HG03025 (cell line): Measurements from ENCODE around the gene C5AR2.
"Not testable (repeated sequence)": the region's sequence is repeated elsewhere in the genome, so short reads cannot be mapped to it uniquely, and the experiment has no call there.

Source experiments
- ATAC-seq: cut with Tn5 transposase; IDR thresholded peaks from one replicate; pipeline ENCODE4 v1.9.1; 2021; ENCODE audit warnings: mild to moderate bottlenecking, moderate library complexity; ENCODE audit not compliant: unreplicated experiment, low FRiP score

Gene C5AR2

DNA sequence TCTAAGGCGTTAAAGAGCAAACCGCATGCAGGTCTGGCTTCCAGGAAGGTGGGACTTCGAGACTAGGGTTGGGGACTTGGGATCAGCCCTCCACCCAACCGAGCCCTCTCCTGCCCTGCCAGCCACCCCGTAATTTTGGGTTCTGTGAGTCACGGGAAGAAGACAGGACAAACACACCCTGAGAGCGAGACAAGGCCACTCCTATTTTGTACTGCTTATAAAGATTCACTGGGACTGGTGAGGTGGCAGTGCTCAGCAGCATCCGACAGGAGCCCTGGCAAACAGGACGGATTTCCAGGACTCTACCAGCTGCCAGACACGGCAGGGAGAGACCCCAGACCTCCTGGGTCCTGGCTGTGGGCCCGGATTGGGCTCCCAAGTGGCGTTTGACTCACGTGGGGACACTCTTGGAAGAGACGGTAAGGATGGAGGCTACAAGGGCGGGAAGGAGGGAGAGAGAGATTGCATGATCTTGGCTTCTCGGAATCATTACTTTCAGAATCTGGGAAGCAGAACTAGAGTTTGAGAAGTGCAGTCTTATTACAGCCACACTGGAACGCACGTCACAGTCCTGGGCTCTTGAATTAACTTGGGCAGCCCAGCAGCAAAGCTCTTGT lies at the start of gene C5AR2:
C5AR2 (plus strand) TSS at position 245 of the 617 bp plus-strand sequence. CDS start 8,625 bp downstream, outside the sequence.
- no peak for ATAC-seq

DNA sequence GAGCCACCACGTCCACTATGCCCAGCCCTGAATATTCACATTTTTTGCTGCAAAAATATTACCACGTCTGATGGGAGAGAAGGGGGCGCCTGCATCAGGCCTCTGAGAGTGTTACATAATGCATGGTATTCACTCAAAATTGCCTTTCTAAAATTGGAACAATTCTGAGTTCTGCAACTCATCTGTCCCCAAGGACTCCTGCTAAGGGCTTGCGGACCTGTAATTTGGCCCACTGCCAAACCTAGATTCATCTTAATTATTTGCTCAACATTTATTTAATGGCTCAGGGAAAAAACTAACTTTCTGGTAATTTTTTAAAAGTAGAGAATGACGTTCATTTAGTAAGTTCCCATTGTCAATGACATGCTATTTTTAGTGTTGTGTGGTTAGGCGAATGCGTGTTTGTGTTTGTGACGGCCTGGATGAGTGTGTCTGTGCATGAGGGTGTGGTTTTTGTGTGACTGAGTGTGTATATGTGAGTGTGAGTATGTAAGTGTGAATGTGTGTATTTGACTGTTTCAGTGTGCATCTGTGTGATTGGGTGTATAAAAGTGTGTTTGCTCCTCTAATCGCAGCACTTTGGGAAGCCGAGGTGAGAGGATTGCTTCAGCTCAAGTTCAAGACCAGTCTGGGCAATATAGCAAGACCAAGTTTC lies 48.4 kb upstream of the C5AR2 start:
- no peak for ATAC-seq

DNA sequence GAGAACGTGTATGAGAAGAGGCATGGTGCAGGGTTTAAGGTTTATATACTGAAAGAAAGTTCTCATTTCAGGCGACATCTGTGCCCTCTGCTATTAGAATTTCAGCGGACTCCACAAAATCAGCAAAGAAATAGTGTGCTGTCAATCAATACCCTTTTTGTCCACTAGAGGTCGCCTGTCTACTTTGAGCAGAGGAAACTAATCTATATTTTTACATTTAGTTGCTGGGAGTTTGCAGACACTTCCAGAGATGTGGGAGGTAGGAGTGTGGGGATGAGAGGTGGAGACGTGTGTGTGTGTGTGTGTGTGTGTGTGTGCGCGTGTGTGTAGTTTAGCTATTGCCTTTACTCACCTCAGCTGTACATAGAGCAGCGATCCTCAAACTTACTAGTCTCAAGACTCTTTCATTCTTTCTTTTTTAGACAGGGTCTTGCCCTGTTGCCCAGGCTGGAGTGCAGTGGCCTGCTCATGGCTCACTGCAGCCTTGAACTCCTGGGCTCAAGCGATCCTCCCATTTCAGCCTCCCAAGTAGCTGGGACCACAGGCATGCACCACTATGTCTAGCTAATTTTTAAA lies 47.6 kb upstream of the C5AR2 start:
- no peak for ATAC-seq

DNA sequence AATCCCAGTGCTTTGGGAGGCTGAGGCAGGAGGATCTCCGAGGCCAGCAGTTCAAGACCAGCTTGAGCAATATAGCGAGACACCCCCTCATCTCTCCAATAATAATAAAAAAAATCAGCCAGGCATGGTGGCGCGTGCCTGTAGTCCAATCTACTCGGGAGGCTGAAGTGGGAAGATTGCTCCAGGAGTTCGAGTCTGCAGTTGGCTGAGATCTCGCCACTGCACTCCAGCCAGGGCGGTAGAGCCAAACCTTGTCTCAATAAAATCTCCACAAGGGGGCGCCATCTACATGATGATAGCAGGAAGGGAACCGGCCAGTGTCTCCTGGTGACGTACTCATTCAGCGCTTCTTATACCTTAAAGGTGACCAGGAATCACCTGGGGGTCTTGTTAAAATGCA lies 35.9 kb upstream of the C5AR2 start:
- no peak for ATAC-seq

DNA sequence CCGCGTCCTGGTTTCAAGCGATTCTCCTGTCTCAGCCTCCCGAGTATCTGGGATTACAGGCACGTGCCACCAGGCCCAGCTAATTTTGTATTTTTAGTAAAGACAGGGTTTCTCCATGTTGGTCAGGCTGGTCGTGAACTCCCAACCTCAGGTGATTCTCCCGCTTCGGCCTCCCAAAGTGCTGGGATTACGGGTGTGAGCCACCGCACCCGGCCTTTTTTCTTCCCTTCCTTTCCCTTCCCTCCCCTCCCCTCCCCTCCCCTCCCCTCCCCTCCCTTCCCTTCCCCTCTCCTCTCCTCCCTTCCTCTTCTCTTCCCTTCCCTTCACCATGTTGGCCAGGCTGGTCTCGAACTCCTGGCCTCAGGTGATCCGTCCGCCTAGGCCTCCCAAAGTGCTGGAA lies 31.1 kb upstream of the C5AR2 start:
- ATAC-seq: not testable (repeated sequence)

DNA sequence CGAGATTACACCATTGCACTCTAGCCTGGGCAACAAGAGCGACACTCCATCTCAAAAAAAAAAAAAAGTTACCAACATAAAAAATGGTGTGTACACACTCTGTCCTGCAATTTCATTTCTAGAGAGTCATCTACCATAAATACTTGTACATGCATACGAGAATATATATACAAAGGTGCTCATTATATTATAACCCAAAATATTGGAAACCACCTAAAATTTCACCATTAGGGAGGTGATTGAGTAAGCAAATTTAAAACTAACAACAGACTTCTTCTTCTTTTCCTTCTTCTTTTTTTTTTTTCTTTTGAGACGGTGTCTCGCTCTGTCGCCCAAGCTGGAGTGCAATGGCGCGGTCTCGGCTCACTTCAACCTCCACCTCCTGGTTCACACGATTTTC lies 29.7 kb upstream of the C5AR2 start:
- no peak for ATAC-seq

DNA sequence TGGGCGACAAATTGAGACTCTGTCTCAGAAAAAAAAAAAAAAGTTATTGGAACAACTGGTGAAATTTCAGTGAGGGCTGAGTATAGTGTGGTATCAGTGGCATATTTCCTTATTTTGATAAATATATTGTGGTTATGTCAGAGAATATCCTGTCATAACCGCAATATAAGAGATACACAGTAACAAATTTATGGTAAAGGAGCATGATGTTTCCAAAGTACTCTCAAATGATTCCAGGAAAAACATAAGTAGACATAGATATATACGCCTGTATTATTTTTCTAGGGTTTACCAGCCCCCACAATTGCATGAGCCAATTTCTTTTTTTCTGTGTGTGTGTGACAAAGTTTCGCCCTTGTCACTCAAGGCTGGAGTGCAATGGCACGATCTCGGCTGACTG lies 28.0 kb upstream of the C5AR2 start:
- no peak for ATAC-seq

DNA sequence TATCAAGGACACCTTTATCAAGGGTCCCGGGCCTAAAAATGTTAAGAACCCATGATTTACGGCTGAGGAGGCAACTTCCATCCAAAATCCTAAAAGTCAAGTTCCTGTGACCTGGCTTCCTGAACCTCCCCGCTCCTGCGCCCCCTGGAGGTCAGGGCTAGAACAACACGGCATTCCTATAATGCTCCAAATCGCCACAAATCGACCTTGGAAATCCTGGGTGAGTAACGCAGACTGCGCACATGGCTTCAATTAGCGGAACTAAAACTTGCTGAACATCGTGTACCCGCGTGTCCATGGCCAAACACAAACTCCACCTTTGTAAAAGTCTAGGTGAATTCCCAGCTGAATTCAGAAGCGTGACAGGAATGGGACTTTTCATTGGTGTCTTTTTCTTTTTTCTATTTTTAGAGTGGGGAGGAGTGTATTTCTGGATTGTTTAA lies 26.6 kb upstream of the C5AR2 start:
- no peak for ATAC-seq

DNA sequence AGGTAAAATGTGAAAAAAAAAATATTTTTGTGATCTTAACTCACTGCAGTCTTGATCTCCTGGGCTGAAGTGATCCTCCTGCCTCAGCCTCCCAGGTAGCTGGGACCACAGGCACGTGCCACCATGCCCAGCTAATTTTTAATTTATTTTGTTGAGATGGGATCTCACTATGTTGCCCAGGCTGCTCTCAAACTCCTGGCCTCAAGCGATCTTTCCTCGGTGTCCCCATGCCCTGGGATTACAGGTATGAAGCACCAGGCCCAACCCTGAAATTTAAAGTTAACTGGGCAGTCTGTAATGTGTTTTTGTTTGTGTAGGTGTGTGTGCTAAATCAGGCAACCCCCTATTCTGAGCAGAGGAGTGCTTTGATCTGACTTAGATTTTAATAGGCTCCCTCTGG lies 25.7 kb upstream of the C5AR2 start:
- no peak for ATAC-seq

DNA sequence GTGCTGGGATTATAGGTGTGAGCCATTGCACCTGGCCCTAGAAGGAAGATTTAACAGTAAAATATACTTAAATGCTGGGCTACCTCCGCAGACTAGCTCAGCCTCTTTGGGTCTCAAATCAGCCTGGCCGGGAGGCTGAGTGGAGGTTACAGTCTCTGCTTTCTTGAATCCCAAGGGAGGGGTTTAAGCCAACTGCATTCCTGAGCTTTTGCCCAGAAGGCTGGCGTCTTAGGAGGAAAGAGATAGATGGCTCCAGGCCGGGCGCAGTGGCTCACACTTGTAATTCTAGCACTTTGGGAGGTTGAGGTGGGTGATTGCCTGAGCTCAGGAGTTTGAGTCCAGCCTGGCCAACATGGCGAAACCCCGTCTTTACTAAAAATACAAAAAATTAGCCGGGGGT lies 22.9 kb upstream of the C5AR2 start:
- no peak for ATAC-seq

DNA sequence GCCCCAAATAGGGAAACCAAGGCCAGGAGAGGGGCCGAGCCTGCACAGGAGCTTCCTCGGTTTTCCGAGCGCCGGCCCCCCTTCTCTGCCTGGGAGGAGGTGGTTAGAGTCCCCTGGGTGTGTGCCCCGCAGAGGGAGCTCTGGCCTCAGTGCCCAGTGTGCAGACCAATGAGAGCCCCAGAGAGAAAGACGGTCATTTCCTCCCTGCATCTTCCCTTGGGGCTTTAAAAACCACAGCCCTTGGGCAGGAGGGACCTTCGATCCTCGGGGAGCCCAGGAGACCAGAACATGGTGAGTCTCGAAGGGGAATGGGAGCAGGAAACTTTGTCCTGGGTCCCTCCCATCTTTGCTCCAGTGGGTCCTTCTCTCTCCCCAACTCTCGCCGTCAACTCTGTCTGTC lies 22.4 kb upstream of the C5AR2 start, which contains the start of gene C5AR1:
C5AR1 (plus strand) TSS at position 254 of the 400 bp plus-strand sequence; CDS start at position 289, 35 bp downstream.
- ATAC-seq: no peak

DNA sequence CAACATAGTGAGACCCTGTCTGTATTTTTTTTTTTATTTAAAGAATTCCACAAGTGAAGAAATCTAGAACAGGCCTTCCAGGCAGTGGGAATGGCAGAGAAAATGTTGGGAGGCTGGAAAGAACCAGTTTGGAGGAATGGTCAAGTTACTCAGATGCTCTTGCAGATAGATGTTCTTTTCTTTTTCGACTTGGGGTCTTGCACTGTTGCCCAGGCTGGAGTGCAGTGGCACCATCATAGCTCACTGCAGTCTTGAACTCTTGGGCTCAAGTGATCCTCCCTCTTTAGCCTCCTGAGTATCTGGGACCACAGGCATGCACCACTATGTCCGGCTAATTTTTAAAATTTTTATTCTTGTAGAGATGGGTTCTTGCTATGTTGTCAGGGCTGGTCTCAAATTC lies 21.7 kb upstream of the C5AR2 start:
- no peak for ATAC-seq

DNA sequence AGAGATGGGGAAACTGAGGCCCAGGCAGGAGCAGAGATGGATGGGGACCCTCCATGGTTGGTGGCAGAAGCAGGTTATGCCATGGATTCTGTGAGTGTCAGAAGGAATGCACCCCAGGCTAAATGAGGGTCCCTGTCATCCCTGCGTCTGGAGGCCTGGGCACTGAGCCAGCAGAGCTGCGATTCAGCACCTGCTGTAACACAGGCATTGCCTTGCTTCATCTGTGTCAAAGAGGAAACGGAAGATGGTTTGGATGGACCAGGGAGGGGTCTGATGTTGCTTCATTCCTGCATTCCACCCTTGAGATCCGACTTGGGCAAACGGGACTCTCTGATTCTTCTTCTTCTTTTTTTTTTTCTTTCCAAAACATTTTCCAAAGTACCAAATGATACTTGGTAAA lies 21.2 kb upstream of the C5AR2 start:
- no peak for ATAC-seq

DNA sequence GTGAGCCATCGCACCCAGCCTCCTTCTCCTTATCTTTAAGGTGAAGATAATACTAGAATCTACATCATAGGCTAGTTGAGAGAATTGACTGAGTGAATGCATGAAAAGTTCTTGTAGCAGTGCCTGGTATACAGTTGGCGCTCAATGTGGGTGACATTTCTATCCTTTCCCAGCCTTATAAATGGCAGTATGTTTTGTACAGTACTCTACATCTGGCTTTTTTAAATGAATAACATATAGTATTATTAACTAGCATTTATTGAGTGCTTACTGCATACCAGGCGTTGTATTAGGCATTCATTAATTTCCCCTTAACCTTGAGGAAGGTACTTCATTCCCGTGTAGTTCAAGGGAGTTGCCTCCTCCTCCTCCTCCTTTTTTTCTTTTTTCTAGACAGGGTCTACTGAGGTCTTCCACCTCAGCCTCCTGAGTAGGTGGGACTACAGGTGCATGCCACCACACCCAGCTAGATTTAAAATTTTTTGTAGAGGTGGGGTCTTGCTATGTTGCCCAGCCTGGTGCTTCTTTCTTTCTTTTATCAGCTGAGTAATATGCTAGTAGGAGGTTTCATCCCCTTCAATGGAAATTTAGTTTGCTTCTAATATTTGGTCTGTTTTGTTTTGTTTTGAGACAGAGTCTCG lies 19.5 kb upstream of the C5AR2 start:
- no peak for ATAC-seq

DNA sequence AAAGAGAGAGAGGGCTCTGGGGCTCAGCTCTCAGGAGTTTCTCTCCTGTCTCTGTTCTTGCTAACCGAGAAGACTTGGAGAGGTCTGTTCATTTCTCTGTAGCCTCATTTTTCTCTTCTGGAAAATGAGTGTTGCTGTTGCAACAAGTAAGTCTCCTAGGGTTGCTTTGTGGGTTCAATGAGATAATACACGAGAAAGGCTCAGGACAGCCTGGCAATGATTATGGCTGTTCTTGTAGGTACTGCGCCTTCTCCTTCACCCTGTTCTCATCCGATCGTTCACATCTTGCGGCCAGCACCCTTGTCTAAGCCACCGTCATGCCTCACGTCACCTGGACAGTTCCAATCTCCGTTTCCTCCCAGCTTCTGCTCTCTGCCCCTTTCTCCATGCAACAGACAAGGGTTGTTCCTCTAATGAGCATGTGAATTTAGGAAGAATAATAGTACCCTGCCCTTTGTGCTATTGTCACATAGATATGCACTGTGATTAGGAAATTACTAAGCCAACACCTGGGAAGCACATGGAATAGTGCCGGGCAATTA lies 18.1 kb upstream of the C5AR2 start:
- ATAC-seq: no peak

DNA sequence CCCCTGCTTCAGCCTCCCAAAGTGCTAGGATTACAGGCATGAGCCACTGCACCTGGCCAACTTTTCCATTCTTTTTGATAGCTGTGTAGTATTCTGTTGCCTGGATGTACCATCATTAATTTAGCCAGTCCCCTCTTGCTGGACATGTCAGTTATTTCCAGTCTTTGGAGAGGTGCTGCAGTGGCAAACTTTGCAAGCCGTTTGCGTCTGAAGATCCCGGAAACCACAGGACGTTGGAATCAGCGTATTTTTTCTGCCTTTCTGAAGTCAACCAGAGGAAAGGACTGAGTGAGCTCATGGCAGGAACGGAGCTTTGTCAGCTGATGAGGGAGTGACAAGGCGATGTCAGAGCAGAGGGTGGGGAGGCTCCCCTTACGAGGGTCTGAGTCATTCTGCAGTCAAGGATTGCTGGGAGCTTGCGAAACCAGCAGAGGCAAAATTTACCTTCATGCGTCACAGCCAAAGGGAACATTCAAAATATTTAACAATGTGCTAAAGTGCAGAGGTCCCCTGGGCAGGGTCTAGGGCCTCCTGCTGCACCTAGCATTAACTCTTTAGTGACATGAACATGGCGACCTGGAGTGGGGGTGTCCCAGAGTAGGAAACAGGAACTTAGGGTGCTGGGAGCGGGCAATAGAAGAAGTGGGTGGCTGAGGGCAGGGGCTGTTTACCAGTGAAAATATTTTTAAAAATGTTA lies 16.7 kb upstream of the C5AR2 start:
- no peak for ATAC-seq

DNA sequence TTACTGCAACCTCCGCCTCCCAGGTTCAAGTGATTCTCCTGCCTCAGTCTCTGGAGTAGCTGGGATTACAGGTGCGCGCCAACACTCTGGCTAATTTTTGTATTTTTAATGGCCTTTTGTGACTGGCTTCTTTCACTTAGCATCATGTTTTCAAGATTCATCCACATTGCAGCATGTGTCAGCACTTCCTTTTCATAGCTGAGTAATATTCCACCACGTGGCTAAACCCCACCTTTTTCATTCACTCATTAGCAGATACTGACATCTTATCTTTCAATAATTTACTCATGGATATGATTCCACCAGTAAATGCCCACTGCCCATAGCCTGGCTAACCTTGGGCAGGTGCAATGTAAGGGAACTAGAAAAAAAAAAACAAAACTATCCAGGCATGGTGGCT lies 15.5 kb upstream of the C5AR2 start:
- no peak for ATAC-seq

DNA sequence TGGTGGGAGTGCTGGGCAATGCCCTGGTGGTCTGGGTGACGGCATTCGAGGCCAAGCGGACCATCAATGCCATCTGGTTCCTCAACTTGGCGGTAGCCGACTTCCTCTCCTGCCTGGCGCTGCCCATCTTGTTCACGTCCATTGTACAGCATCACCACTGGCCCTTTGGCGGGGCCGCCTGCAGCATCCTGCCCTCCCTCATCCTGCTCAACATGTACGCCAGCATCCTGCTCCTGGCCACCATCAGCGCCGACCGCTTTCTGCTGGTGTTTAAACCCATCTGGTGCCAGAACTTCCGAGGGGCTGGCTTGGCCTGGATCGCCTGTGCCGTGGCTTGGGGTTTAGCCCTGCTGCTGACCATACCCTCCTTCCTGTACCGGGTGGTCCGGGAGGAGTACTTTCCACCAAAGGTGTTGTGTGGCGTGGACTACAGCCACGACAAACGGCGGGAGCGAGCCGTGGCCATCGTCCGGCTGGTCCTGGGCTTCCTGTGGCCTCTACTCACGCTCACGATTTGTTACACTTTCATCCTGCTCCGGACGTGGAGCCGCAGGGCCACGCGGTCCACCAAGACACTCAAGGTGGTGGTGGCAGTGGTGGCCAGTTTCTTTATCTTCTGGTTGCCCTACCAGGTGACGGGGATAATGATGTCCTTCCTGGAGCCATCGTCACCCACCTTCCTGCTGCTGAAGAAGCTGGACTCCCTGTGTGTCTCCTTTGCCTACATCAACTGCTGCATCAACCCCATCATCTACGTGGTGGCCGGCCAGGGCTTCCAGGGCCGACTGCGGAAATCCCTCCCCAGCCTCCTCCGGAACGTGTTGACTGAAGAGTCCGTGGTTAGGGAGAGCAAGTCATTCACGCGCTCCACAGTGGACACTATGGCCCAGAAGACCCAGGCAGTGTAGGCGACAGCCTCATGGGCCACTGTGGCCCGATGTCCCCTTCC lies 11.8 kb upstream of the C5AR2 start:
- ATAC-seq: no peak

DNA sequence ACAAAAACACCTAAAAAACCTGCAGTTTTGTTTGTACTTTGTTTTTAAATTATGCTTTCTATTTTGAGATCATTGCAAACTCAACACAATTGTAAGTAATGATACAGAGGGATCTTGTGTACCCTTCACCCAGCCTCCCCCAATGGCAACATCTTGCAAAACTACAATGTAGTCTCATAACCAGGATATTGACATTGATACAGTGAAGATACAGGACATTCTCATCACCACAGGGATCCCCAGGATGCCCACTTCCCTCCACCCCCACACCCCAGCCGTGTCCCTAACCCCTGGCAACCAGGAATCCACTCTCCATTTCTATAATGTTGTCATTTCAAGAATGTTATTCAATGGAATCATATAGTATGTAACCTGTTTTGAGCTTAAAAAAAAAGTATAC lies 10.3 kb upstream of the C5AR2 start:
- no peak for ATAC-seq

DNA sequence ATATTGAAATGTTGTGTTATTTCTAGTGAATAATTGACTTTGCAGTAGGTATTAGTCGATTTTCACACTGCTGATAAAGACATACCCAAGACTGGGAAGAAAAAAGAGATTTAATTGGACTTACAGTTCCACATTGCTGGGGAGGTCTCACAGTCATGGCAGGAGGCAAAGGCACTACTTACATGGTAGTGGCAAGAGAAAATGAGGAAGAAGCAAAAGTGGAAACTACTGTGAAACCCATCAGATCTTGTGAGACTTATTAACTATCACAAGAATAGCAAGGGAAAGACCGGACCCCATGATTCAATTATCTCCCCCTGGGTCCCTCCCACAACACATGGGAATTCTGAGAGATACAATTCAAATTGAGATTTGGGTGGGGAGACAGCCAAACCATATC lies 9.9 kb upstream of the C5AR2 start:
- no peak for ATAC-seq
